ENCODE measurements around the gene MYO5A. TPM values are rescaled to one million over a fixed set of nuclear protein-coding genes. Genes with fewer than 3 reads are reported as not detected.

The MYO5A gene
- total and polyA plus RNA-seq, 10 of the 15 experiments (the other 5 are each of a cell fraction or from before 2014, with no cell fraction given): 4.2 to 42.9 (median 31.1) TPM

- in situ Hi-C loops (cut with MboI): no loop called here
- no peak for ATAC-seq
- Histone ChIP-seq H3K4me2 (ENCODE audit: control insufficient read depth, insufficient read depth) (no peak overlapping the region), H3K36me3 (ENCODE audit: control insufficient read depth in 2 of 2, insufficient read depth in 2 of 2, low read length in 1 of 2) (no peaks in the 10 kb centered on the region; a peak in 3 of 4 replicates), H3K9ac (ENCODE audit: control insufficient read depth, insufficient read depth, low read length) (no peak overlapping the region), H3K4me1 (ENCODE audit: control insufficient read depth, insufficient read depth, low read length) (no peaks in the 10 kb centered on the region; the same call in 1 of the 2 replicates), H3K27ac (ENCODE audit: control insufficient read depth, insufficient read depth) (no peak overlapping the region), H2AFZ (ENCODE audit: control insufficient read depth, low read depth, low read length) (no peak overlapping the region), H3K27me3 (replicated peaks in 1 of 2; ENCODE audit: control insufficient read depth in 2 of 2, insufficient read depth in 2 of 2, low read length in 1 of 2) (no peaks in the 10 kb centered on the region), H4K20me1 (ENCODE audit: control insufficient read depth, insufficient read depth) (no peaks in the 10 kb centered on the region), H3K4me3 (no peak overlapping the region), H3K9me3 (replicated peaks; ENCODE audit: control insufficient read depth, insufficient read depth, low read length) (no peaks in the 10 kb centered on the region), H3K79me2 (ENCODE audit: control insufficient read depth, insufficient read depth, low read length) (no peaks in the 10 kb centered on the region)
- no TSS peak for BruUV-seq (replicated peaks)
- ChIA-PET RAD21 (ENCODE audit: unreplicated experiment) (no interaction called here), POLR2A (no interaction called here), SMC1A (ENCODE audit: uncharacterized antibody, unreplicated experiment) (interaction anchor here (0.6 to 1.6 kb wide), 4 partner anchors 11 to 42 kb away, joined by 3 to 6 read pairs (median 3); no protein-coding TSS in a partner anchor), CTCF (interaction anchor here (0.5 kb wide), 1 partner anchor 19 kb away, joined by 3 read pairs; no protein-coding TSS in a partner anchor)
- WGBS (ENCODE audit: insufficient coverage, insufficient replicate concordance, low lambda C conversion rate, missing lambda C conversion rate): 95% methylated on average over 1 of the region's 1 CpG
- intact Hi-C loops (cut with micrococcal nuclease; ENCODE audit: unreplicated experiment): no loop called here
- no peak for TF ChIP-seq EZH2 (IDR thresholded peaks at IDR 0.05; ENCODE audit: borderline replicate concordance, control insufficient read depth, low read depth, low read length)
- no peak for TF ChIP-seq USF2 (IDR thresholded peaks at IDR 0.05; ENCODE audit: borderline replicate concordance, low read depth, low read length)
- no peak for TF ChIP-seq SMAD1 (IDR thresholded peaks at IDR 0.05; ENCODE audit: low read depth, partially characterized antibody)
- TF ChIP-seq RAD21 (IDR thresholded peaks at IDR 0.05; ENCODE audit: insufficient read depth, low read depth, low read length): no peak
- no peak for TF ChIP-seq LARP7 (IDR thresholded peaks at IDR 0.05)
- TF ChIP-seq BHLHE40 (IDR thresholded peaks at IDR 0.05; ENCODE audit: borderline replicate concordance in 1 of 2, low read depth in 2 of 2, low read length in 1 of 2): no peak
- FAIRE-seq: no peak
- DNase-seq (ENCODE audit: low read depth, low spot score): no peak
Observed at GRCh38 chr15:52423852-52424251, 104.8 kb downstream of the MYO5A start.

GRCh38 chr15:52422001-52422400 lies 106.7 kb downstream of the MYO5A start:
- Histone ChIP-seq H3K4me2 (ENCODE audit: control insufficient read depth, insufficient read depth) (no peak overlapping the region), H3K79me2 (ENCODE audit: control insufficient read depth, insufficient read depth, low read length) (no peaks in the 10 kb centered on the region), H3K27ac (ENCODE audit: control insufficient read depth, insufficient read depth) (no peak overlapping the region), H3K27me3 (replicated peaks in 1 of 2; ENCODE audit: control insufficient read depth in 2 of 2, insufficient read depth in 2 of 2, low read length in 1 of 2) (no peaks in the 10 kb centered on the region), H3K9me3 (replicated peaks; ENCODE audit: control insufficient read depth, insufficient read depth, low read length) (no peaks in the 10 kb centered on the region), H4K20me1 (ENCODE audit: control insufficient read depth, insufficient read depth) (no peaks in the 10 kb centered on the region), H3K9ac (ENCODE audit: control insufficient read depth, insufficient read depth, low read length) (no peak overlapping the region), H3K4me1 (ENCODE audit: control insufficient read depth, insufficient read depth, low read length) (no peaks in the 10 kb centered on the region), H2AFZ (ENCODE audit: control insufficient read depth, low read depth, low read length) (no peak overlapping the region), H3K36me3 (ENCODE audit: control insufficient read depth in 2 of 2, insufficient read depth in 2 of 2, low read length in 1 of 2) (no peaks in the 10 kb centered on the region; a peak in 1 of 4 replicates), H3K4me3 (no peak overlapping the region)
- DNase-seq (ENCODE audit: low read depth, low spot score) (no peak), ATAC-seq (no peak), FAIRE-seq (no peak)
- in situ Hi-C loops (cut with MboI) (no loop called here), intact Hi-C loops (cut with micrococcal nuclease; ENCODE audit: unreplicated experiment) (no loop called here)
- SMC1A ChIA-PET (ENCODE audit: uncharacterized antibody, unreplicated experiment): interaction anchor here (0.7 to 1.9 kb wide), 8 partner anchors 9 to 313 kb away, joined by 3 to 7 read pairs (median 4); no protein-coding TSS in a partner anchor
- CTCF ChIA-PET: interaction anchor here (0.8 to 1.3 kb wide), 2 partner anchors 36 to 214 kb away, joined by 3 read pairs; no protein-coding TSS in a partner anchor
- POLR2A ChIA-PET: no interaction called here
- no TSS peak for BruUV-seq (replicated peaks)
- TF ChIP-seq SP1 (IDR thresholded peaks at IDR 0.05; ENCODE audit: low read depth, low read length): no peak
- no peak for TF ChIP-seq ZNF24 (IDR thresholded peaks at IDR 0.05)
- no peak for TF ChIP-seq EED (IDR thresholded peaks at IDR 0.05; ENCODE audit: low read depth)
- TF ChIP-seq RUNX3 (IDR thresholded peaks at IDR 0.05; ENCODE audit: low read length): no peak
- TF ChIP-seq TCF7 (IDR thresholded peaks at IDR 0.05; ENCODE audit: borderline replicate concordance): no peak
- no peak for TF ChIP-seq CHD1 (IDR thresholded peaks at IDR 0.05; ENCODE audit: low read depth, low read length)
- TF ChIP-seq PAX8 (IDR thresholded peaks at IDR 0.05): no peak
- no peak for TF ChIP-seq ZBTB33 (IDR thresholded peaks at IDR 0.05)
- RAD21 ChIA-PET (ENCODE audit: unreplicated experiment): no interaction called here
